SK-N-SH (cell line): ENCODE data around the gene DMBT1. TPM values are rescaled to one million over a fixed set of nuclear protein-coding genes. Genes with fewer than 3 reads are reported as not detected.

ENCODE experiments used
- CTCF ChIA-PET: fragments of 300-600, 350-600 bp; formaldehyde crosslinking; extraction: SDS; loops from one replicate; lab custom pipeline; 2021; lab: Yijun Ruan, JAX
- POLR2A ChIA-PET: fragments of 350-600 bp; sonication (Branson Sonifier 250); formaldehyde crosslinking; extraction: SDS; loops from one replicate; lab custom pipeline; 2020; ENCODE audit warnings: antibody characterized with exemption, inconsistent platforms; lab: Yijun Ruan, JAX
- DNase-seq: peaks from one replicate; pipeline ENCODE4 v3.0.0; 2012
- H2AFZ ChIP-seq: fragments of 200-600 bp; sonication (generic); 2 replicates; pipeline ENCODE4 v1.8.1; 2016; ENCODE audit warnings: antibody characterized with exemption, mild to moderate bottlenecking, low read depth
- H3F3A ChIP-seq: fragments of 200-600 bp; sonication (generic); replicated peaks from 2 replicates; pipeline ENCODE3; 2016; ENCODE audit warnings: antibody characterized with exemption, mild to moderate bottlenecking; ENCODE audit not compliant: insufficient read depth
- H3K27ac ChIP-seq, 2 experiments: fragments of 200-500 bp in 1 of 2; fragments of 200-600 bp in 1 of 2; sonication (Bioruptor generic) in 1 of 2; sonication (generic), shearing (Covaris generic) in 1 of 2; 2 replicates each; pipeline versions ENCODE4 v1.5.1 to v1.6.1; 2014 to 2016; ENCODE audit warnings: low read depth in 2 of 2, inconsistent platforms in 1 of 2, low read length in 1 of 2, mild to moderate bottlenecking in 1 of 2, mixed read lengths in 1 of 2
- H3K27me3 ChIP-seq: fragments of 200-600 bp; sonication (generic), shearing (Covaris generic); 2 replicates; pipeline ENCODE4 v1.6.1; 2016; ENCODE audit warnings: mixed run types; ENCODE audit not compliant: insufficient read depth
- H3K36me3 ChIP-seq, 2 experiments: fragments of 200-500 bp in 1 of 2; fragments of 200-600 bp in 1 of 2; sonication (Bioruptor generic) in 1 of 2; sonication (generic) in 1 of 2; replicated peaks in 1 of 2; 2 replicates each; pipeline versions ENCODE3 to v1.5.1; 2014 to 2016; ENCODE audit warnings: low read length in 1 of 2, mild to moderate bottlenecking in 1 of 2; ENCODE audit not compliant: insufficient read depth in 2 of 2, control insufficient read depth in 1 of 2
- H3K4me1 ChIP-seq, 2 experiments: fragments of 200-500 bp in 1 of 2; fragments of 200-600 bp in 1 of 2; sonication (Bioruptor generic) in 1 of 2; sonication (generic), shearing (Covaris generic) in 1 of 2; 2 replicates each; pipeline versions ENCODE4 v1.5.1 to v1.6.1; 2014 to 2016; ENCODE audit warnings: low read depth in 1 of 2, low read length in 1 of 2, mixed run types in 1 of 2; ENCODE audit not compliant: insufficient read depth in 2 of 2, control insufficient read depth in 1 of 2
- H3K4me2 ChIP-seq: fragments of 200-600 bp; sonication (generic), shearing (Covaris generic); 2 replicates; pipeline ENCODE4 v1.6.1; 2017; ENCODE audit warnings: mixed run types
- H3K4me3 ChIP-seq, 2 experiments: fragments of 200-500 bp in 1 of 2; fragments of 200-600 bp in 1 of 2; sonication (Bioruptor generic) in 1 of 2; sonication (generic), shearing (Covaris generic) in 1 of 2; 2 replicates each; pipeline versions ENCODE4 v1.5.1 to v1.8.1; 2014 to 2016; ENCODE audit warnings: low read depth in 2 of 2, inconsistent platforms in 1 of 2, low read length in 1 of 2, mild to moderate bottlenecking in 1 of 2, mixed read lengths in 1 of 2, moderate library complexity in 1 of 2
- H3K79me2 ChIP-seq: fragments of 200-600 bp; sonication (generic); 2 replicates; pipeline ENCODE4 v1.8.1; 2017; ENCODE audit warnings: mild to moderate bottlenecking; ENCODE audit not compliant: insufficient read depth
- H3K9ac ChIP-seq: fragments of 200-600 bp; sonication (generic); 2 replicates; pipeline ENCODE4 v1.6.1; 2017; ENCODE audit warnings: mixed run types
- H3K9me2 ChIP-seq: fragments of 200-600 bp; sonication (generic); 2 replicates; pipeline ENCODE4 v1.6.1; 2017; ENCODE audit warnings: mixed run types
- H3K9me3 ChIP-seq: fragments of 200-600 bp; sonication (generic); 2 replicates; pipeline ENCODE4 v1.6.1; 2017; ENCODE audit warnings: mixed run types, mild to moderate bottlenecking, moderate library complexity
- H4K20me1 ChIP-seq: fragments of 200-600 bp; sonication (generic); 2 replicates; pipeline ENCODE4 v1.6.1; 2017; ENCODE audit warnings: mild to moderate bottlenecking, mixed run types; ENCODE audit not compliant: insufficient read depth
- CHD2 ChIP-seq: fragments of 150-350 bp; IDR thresholded peaks from 2 replicates; pipeline ENCODE4 v1.6.1; 2018; ENCODE audit warnings: low read length; ENCODE audit not compliant: partially characterized antibody
- CTCF ChIP-seq: fragments of 200-600 bp; sonication (generic); IDR thresholded peaks from 2 replicates; pipeline ENCODE4 v1.6.1; 2017; ENCODE audit warnings: antibody characterized with exemption, mild to moderate bottlenecking, moderate library complexity
- EZH2phosphoT487 ChIP-seq: fragments of 200-600 bp; sonication (generic); IDR thresholded peaks from 2 replicates; pipeline ENCODE4 v1.6.1; 2017; ENCODE audit warnings: low read depth, mixed run types, mild to moderate bottlenecking, antibody characterized with exemption, moderate library complexity, borderline replicate concordance
- FOXM1 ChIP-seq: IDR thresholded peaks from 2 replicates; pipeline ENCODE4 v1.4.0; 2012; ENCODE audit warnings: low read depth, mild to moderate bottlenecking
- IRF3 ChIP-seq: fragments of 150-350 bp; IDR thresholded peaks from 2 replicates; pipeline ENCODE4 v1.6.1; 2016; ENCODE audit warnings: mild to moderate bottlenecking, low read depth, low read length
- MAX ChIP-seq: IDR thresholded peaks from 2 replicates; pipeline ENCODE4 v1.4.0; 2012; ENCODE audit warnings: low read depth
- NRF1 ChIP-seq: IDR thresholded peaks from 2 replicates; pipeline ENCODE4 v1.6.1; 2012; ENCODE audit warnings: low read depth, mild to moderate bottlenecking, low read length
- PBX3 ChIP-seq: IDR thresholded peaks from 2 replicates; pipeline ENCODE4; 2012
- POLR2AphosphoS5 ChIP-seq: IDR thresholded peaks from 2 replicates; pipeline ENCODE4 v1.6.1; 2012; ENCODE audit warnings: low read depth, low read length
- RCOR1 ChIP-seq: fragments of 150-350 bp; IDR thresholded peaks from 2 replicates; pipeline ENCODE4 v1.6.1; 2017; ENCODE audit warnings: antibody characterized with exemption, low read length
- REST ChIP-seq: IDR thresholded peaks from 2 replicates; pipeline ENCODE4 v1.6.1; 2012; ENCODE audit warnings: mild to moderate bottlenecking, low read depth, low read length, moderate library complexity
- RFX5 ChIP-seq: IDR thresholded peaks from 2 replicates; pipeline ENCODE4 v1.6.1; 2012; ENCODE audit warnings: mild to moderate bottlenecking, improper control_type of control experiment, low read length
- RXRA ChIP-seq: IDR thresholded peaks from 2 replicates; pipeline ENCODE4 v1.4.0; 2012; ENCODE audit warnings: low read depth, mild to moderate bottlenecking, borderline replicate concordance
- TEAD4 ChIP-seq: IDR thresholded peaks from 2 replicates; pipeline ENCODE4 v1.4.0; 2012; ENCODE audit warnings: mild to moderate bottlenecking, borderline replicate concordance; ENCODE audit not compliant: insufficient read depth
- USF1 ChIP-seq: IDR thresholded peaks from 2 replicates; pipeline ENCODE4 v1.4.0; 2012; ENCODE audit warnings: low read depth, borderline replicate concordance
- YY1 ChIP-seq: IDR thresholded peaks from 2 replicates; pipeline ENCODE4 v1.4.0; 2012; ENCODE audit warnings: low read depth, mild to moderate bottlenecking
- ZBTB33 ChIP-seq: IDR thresholded peaks from 2 replicates; pipeline ENCODE4 v1.4.0; 2012; ENCODE audit warnings: low read depth, borderline replicate concordance
- WGBS: methylation state at CpG from one replicate; pipeline ENCODE4 v1.1.6; 2017; ENCODE audit warnings: low lambda C conversion rate; 5-methylcytosine and 5-hydroxymethylcytosine counted together
- polyA plus RNA-seq, 3 experiments: library from polyadenylated mRNA; depleted of rRNA; stranded (reverse); fragments of >200 nt; gene quantifications; 2 replicates each; pipeline ENCODE4 v1.2.3, GENCODE V29; 2012

The DMBT1 gene
- polyA plus RNA-seq, 1 of the 3 experiments (the other 2 are of a cell fraction) = not detected

- no peak overlapping the region for H3K27ac ChIP-seq
- no peaks in the 10 kb centered on the region for H3K9me3 ChIP-seq
- H3K4me1 ChIP-seq = no peaks in the 10 kb centered on the region
- ChIA-PET CTCF (no interaction called here), POLR2A (no interaction called here)
- H3K4me3 ChIP-seq = no peak overlapping the region
- no peak overlapping the region for H2AFZ ChIP-seq
- no peaks in the 10 kb centered on the region for H4K20me1 ChIP-seq
- no peaks in the 10 kb centered on the region for H3K36me3 ChIP-seq
- TF ChIP-seq YY1 (no peak), ZBTB33 (no peak), RFX5 (no peak), PBX3 (no peak), TEAD4 (no peak), REST (no peak), USF1 (no peak), FOXM1 (no peak), NRF1 (no peak), CHD2 (no peak), RXRA (no peak), RCOR1 (no peak), CTCF (no peak), POLR2AphosphoS5 (no peak), MAX (no peak), IRF3 (no peak), EZH2phosphoT487 (no peak)
- H3F3A ChIP-seq = no peaks in the 10 kb centered on the region
- no peaks in the 10 kb centered on the region for H3K9me2 ChIP-seq
- no peak overlapping the region for H3K4me2 ChIP-seq
- 17% methylated on average over 3 of the region's 3 CpGs for WGBS
- H3K27me3 ChIP-seq = no peaks in the 10 kb centered on the region
- DNase-seq = no peak
- H3K79me2 ChIP-seq = no peaks in the 10 kb centered on the region
- H3K9ac ChIP-seq = no peak overlapping the region
Measured at GRCh38 chr10:122571892-122572291, 11.3 kb downstream of the DMBT1 start.
